Ishikawa (cell line): ENCODE results near the gene DCC.

Experiments used
- CEBPB ChIP-seq: IDR thresholded peaks from 2 replicates; pipeline ENCODE4 v1.6.1; 2012
- CREB1 ChIP-seq: IDR thresholded peaks from 2 replicates; pipeline ENCODE4 v1.6.1; 2012; ENCODE audit warnings: low read depth
- EGR1 ChIP-seq: IDR thresholded peaks from 2 replicates; pipeline ENCODE4 v1.6.1; 2012
- EP300 ChIP-seq: IDR thresholded peaks from 2 replicates; pipeline ENCODE4 v1.6.1; 2012; ENCODE audit warnings: borderline replicate concordance
- FOXM1 ChIP-seq: IDR thresholded peaks from 2 replicates; pipeline ENCODE4 v1.6.1; 2012; ENCODE audit warnings: low read depth, borderline replicate concordance
- NFIC ChIP-seq: IDR thresholded peaks from 2 replicates; pipeline ENCODE4 v1.6.1; 2012
- RAD21 ChIP-seq: IDR thresholded peaks from 2 replicates; pipeline ENCODE4 v1.6.1; 2012; ENCODE audit warnings: low read depth
- TAF1 ChIP-seq: IDR thresholded peaks from 2 replicates; pipeline ENCODE4 v1.6.1; 2012; ENCODE audit warnings: low read depth, mild to moderate bottlenecking
- TCF12 ChIP-seq: IDR thresholded peaks from 2 replicates; pipeline ENCODE4 v1.6.1; 2012; ENCODE audit warnings: low read depth
- TEAD4 ChIP-seq: IDR thresholded peaks from 2 replicates; pipeline ENCODE4 v1.6.1; 2012
- YY1 ChIP-seq: IDR thresholded peaks from 2 replicates; pipeline ENCODE4 v1.6.1; 2012; ENCODE audit warnings: low read depth
- ZBTB7A ChIP-seq: IDR thresholded peaks from 2 replicates; pipeline ENCODE4 v1.6.1; 2012; ENCODE audit warnings: low read depth
- TF ChIP-seq, protein P1 (sequence below): IDR thresholded peaks from 2 replicates; pipeline ENCODE4 v1.6.1; 2012
- TF ChIP-seq, protein P2 (sequence below): IDR thresholded peaks from 2 replicates; pipeline ENCODE4 v1.6.1; 2012; ENCODE audit warnings: low read depth, mild to moderate bottlenecking
- TF ChIP-seq, protein P3 (sequence below): IDR thresholded peaks from 2 replicates; pipeline ENCODE4 v1.6.1; 2012

The DCC gene

DNA sequence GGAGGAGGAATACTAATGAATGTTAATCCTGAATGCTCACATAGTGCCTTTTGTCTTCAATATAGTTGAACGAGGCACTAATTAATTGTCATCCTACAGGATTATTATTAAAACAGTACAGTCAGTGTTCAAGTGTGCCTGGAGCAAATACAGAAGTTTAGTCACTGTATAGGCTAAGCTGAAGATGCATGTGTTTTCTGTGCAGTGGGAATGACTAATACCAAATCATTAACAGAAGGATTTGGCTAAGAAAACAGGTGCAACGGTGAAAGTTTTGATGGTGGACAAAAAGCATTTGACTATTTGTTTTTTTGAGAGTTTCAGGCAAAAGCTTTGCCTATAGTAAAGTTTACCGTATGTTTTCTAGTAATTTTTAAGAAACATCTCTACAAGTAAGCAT lies 62.8 kb downstream of the DCC start:
- TF ChIP-seq TCF12 (no peak), CEBPB (no peak), CREB1 (no peak), FOXM1 (no peak), TEAD4 (no peak)
- TF ChIP-seq, protein P1, sequence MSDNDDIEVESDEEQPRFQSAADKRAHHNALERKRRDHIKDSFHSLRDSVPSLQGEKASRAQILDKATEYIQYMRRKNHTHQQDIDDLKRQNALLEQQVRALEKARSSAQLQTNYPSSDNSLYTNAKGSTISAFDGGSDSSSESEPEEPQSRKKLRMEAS: no peak
- TF ChIP-seq, protein P2, sequence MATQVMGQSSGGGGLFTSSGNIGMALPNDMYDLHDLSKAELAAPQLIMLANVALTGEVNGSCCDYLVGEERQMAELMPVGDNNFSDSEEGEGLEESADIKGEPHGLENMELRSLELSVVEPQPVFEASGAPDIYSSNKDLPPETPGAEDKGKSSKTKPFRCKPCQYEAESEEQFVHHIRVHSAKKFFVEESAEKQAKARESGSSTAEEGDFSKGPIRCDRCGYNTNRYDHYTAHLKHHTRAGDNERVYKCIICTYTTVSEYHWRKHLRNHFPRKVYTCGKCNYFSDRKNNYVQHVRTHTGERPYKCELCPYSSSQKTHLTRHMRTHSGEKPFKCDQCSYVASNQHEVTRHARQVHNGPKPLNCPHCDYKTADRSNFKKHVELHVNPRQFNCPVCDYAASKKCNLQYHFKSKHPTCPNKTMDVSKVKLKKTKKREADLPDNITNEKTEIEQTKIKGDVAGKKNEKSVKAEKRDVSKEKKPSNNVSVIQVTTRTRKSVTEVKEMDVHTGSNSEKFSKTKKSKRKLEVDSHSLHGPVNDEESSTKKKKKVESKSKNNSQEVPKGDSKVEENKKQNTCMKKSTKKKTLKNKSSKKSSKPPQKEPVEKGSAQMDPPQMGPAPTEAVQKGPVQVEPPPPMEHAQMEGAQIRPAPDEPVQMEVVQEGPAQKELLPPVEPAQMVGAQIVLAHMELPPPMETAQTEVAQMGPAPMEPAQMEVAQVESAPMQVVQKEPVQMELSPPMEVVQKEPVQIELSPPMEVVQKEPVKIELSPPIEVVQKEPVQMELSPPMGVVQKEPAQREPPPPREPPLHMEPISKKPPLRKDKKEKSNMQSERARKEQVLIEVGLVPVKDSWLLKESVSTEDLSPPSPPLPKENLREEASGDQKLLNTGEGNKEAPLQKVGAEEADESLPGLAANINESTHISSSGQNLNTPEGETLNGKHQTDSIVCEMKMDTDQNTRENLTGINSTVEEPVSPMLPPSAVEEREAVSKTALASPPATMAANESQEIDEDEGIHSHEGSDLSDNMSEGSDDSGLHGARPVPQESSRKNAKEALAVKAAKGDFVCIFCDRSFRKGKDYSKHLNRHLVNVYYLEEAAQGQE: no peak
- TF ChIP-seq, protein P3, sequence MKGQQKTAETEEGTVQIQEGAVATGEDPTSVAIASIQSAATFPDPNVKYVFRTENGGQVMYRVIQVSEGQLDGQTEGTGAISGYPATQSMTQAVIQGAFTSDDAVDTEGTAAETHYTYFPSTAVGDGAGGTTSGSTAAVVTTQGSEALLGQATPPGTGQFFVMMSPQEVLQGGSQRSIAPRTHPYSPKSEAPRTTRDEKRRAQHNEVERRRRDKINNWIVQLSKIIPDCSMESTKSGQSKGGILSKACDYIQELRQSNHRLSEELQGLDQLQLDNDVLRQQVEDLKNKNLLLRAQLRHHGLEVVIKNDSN: no peak

DNA sequence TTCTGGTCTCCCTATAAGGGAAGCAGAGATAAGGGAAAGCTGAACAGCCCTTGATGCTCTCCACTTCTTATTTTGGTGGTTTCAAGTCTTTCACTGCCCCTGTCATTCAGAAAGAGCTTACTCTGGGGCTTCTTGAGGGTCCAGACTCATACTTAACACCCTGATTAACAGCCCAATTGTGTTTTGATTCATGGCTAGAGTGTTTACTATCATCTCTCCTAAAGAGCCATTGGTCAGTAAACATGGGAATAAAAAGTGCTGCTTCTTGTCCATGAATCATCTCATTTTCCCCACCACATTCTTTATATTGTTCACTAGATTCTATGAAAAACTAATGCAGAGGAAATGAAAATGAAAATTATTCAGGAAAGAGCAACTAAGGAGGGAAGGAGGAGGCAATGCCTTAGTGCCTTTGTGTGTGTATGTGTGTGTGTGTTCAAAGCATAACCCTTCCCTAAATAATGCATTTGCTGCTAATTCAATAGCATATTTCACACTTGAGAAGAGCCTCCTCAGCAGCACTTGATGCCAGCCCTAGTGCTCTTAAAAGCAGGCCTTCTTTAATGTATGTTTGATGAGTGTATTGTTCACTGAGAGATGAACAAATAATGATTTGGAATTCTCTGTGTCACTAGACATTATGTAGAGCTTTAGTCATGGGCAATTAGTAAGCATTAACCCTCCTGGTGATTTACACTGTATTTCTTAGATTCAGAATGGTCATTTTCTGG lies 63.5 kb downstream of the DCC start:
- no peak for TF ChIP-seq ZBTB7A

DNA sequence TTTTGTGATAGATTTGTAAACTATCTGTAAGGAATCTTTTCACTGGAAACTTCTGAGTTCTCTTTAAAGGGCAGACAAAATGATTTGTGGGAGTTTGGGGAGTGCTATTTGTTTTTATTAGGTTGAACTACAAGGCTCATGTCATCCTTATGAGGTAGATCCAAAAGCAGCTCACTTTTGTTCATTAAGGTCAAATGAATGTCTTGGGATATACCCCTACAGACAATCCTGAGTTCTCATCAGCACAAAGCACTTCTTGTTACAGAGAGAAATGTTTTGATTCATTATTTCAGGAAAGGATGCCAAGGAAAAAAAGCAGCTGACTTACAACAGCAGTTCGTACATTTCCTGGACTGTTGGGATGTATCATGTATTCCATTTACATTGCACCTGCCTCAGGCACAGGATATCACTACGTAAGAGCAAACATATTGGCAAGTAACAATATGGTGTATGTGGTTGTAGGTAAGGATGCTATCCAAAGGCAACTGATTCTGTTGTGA lies 68.9 kb downstream of the DCC start:
- no peak for TF ChIP-seq CEBPB
- TF ChIP-seq, protein P3: no peak
- no peak for TF ChIP-seq TCF12
- no peak for TF ChIP-seq EP300
- TF ChIP-seq RAD21: no peak
- no peak for TF ChIP-seq YY1
- TF ChIP-seq ZBTB7A: no peak
- no peak for TF ChIP-seq FOXM1
- TF ChIP-seq, protein P2: no peak
- TF ChIP-seq, protein P1: no peak

DNA sequence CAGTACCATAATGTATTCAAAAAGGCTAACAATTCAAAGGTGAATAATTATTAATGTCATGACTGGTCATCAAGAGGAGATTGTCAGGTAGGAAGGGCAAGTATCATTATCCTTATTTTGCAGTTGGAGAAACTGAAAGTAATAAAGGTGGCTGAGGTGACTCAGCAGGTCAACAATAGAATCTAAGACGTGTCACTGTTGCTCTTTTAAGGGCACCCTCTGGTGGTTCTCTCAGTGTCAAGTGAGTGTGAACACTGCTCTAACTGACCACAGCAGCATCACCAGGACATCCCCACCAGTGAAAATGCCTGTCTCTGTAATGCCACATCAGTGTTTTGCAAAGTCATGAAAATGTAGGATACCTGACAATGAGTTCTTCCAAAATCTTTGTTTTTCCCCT lies 69.7 kb downstream of the DCC start:
- TF ChIP-seq RAD21 (no peak), EP300 (no peak), TAF1 (no peak), TCF12 (no peak), YY1 (no peak), CREB1 (no peak), FOXM1 (no peak), NFIC (no peak), CEBPB (no peak), ZBTB7A (no peak), EGR1 (no peak), TEAD4 (no peak)
- TF ChIP-seq, protein P3: no peak
- TF ChIP-seq, protein P1: no peak
- TF ChIP-seq, protein P2: no peak
